HUES48 (cell line): ENCODE results near the gene MTARC2.
"Not testable (repeated sequence)": the region's sequence is repeated elsewhere in the genome, so short reads cannot be mapped to it uniquely, and the experiment has no call there.

Source experiments
- H3K27ac ChIP-seq: one replicate; pipeline ENCODE4 v1.7.0; 2013; ENCODE audit warnings: low read depth, low read length, inconsistent platforms
- H3K27me3 ChIP-seq: 2 replicates; pipeline ENCODE4 v1.6.1; 2013; ENCODE audit warnings: mild to moderate bottlenecking, low read length; ENCODE audit not compliant: control insufficient read depth, insufficient read depth
- H3K36me3 ChIP-seq: 2 replicates; pipeline ENCODE4 v1.6.1; 2013; ENCODE audit warnings: low read length; ENCODE audit not compliant: control insufficient read depth, insufficient read depth
- H3K4me1 ChIP-seq: 2 replicates; pipeline ENCODE4 v1.6.1; 2013; ENCODE audit warnings: mild to moderate bottlenecking, low read length; ENCODE audit not compliant: control insufficient read depth, insufficient read depth
- H3K4me3 ChIP-seq: 2 replicates; pipeline ENCODE4 v1.5.1; 2013; ENCODE audit warnings: mild to moderate bottlenecking, low read depth, low read length
- H3K9ac ChIP-seq: 2 replicates; pipeline ENCODE4 v1.6.1; 2013; ENCODE audit warnings: mild to moderate bottlenecking, low read depth, low read length, moderate library complexity
- H3K9me3 ChIP-seq: 2 replicates; pipeline ENCODE4 v1.6.1; 2013; ENCODE audit warnings: low read length; ENCODE audit not compliant: control insufficient read depth, insufficient read depth

Gene MTARC2

DNA sequence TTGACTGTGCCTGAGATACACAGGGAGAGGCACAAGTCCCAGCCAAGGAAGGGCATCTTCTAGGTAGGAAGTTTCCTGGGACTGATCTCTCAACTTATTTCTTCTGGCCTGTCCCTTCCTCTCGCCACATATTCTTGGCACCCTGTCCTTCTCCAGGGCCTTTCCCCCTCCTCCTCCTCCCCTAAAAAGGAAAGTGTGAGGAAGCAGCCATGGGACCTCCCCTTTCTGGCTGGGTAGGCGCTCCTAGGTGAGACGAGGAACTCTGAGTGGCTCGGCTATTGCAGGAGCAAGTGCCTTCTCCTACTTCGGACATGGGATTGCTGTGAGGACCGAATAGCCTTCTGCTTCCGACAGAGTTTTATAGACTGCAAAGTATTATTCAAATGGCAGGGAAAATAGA lies 15.5 kb upstream of the MTARC2 start:
- H3K27ac ChIP-seq = no peak overlapping the region
- H3K36me3 ChIP-seq = no peaks in the 10 kb centered on the region
- no peak overlapping the region for H3K9ac ChIP-seq
- H3K4me3 ChIP-seq = no peak overlapping the region
- no peaks in the 10 kb centered on the region for H3K4me1 ChIP-seq
- no peaks in the 10 kb centered on the region for H3K27me3 ChIP-seq
- H3K9me3 ChIP-seq = no peaks in the 10 kb centered on the region

DNA sequence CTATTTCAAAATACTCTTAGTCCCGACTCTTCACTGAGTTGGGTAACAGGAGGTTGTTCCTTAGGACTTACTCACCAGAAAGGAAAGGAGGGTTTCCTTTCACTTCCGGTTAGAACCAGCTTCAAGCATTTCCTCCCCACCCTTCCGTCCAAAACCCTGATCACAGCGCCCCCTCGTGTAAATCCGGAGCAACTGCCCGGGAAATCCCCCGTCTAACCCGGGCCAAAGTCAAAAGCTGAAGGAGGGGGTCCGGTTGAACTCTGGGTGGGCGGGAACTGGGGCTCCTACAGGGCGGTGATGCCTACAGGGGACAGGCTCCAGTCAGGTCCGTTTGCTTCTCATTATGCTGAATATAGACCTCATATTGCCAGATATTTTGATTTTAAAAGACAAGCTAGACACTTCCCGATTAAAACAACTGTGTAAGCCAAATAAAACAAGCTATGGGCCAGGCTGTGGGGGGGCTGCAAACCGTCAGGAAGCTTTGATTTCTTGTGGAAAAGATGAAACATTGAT lies 15.0 kb upstream of the MTARC2 start:
- Histone ChIP-seq H3K27me3 (no peaks in the 10 kb centered on the region), H3K27ac (no peak overlapping the region)

DNA sequence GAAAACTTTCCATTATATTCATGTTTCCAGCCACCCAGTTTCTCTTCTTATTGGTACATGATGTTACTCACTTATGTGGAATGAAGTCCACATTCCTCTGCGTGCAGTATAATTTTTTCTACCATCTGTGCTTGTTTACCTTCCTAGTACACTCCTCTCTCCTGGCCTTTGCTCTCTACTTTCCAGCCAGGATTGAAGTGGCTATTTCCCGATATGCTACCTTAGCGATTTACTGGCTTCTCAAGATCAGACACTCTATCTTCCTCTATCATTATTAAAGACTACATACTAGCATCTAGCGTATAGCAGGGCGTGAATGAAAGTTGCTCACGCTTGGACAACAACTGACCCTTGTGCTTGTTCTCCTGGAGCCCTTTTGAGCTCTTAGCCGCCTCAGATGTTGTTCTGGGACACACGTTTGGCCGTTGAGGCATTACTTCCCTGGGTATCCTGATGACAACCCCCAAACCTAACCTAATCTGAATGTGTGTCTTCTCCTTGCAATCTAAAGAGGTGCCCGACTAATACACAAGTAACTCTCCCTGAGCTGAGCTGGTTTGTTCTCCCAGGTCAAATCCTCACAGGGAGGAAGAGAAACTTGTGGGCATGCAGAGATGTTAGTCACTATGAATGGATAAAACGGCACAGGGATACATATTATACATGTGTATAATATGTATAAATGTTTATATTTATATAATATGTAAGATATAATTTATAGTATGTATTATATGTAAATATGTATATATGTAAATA lies 13.4 kb upstream of the MTARC2 start:
- Histone ChIP-seq H3K9ac (no peak overlapping the region), H3K27ac (no peak overlapping the region), H3K4me3 (no peak overlapping the region), H3K36me3 (no peaks in the 10 kb centered on the region), H3K9me3 (no peaks in the 10 kb centered on the region), H3K27me3 (no peaks in the 10 kb centered on the region), H3K4me1 (no peaks in the 10 kb centered on the region)

More for the DNA sequence above, 15.0 kb upstream of the MTARC2 start:
- H3K36me3 ChIP-seq = no peaks in the 10 kb centered on the region
- no peak overlapping the region for H3K9ac ChIP-seq
- H3K4me3 ChIP-seq = no peak overlapping the region
- H3K4me1 ChIP-seq = no peaks in the 10 kb centered on the region
- no peaks in the 10 kb centered on the region for H3K9me3 ChIP-seq

- H3K27ac ChIP-seq, H3K27me3 ChIP-seq, H3K9me3 ChIP-seq, H3K4me3 ChIP-seq, H3K36me3 ChIP-seq, H3K4me1 ChIP-seq, H3K9ac ChIP-seq: not testable (repeated sequence)
These were observed 11.8 kb upstream of the MTARC2 start for GRCh38 chr1:220736283-220736682.

GRCh38 chr1:220741349-220741748 lies 6.8 kb upstream of the MTARC2 start:
- Histone ChIP-seq H3K4me1 (no peaks in the 10 kb centered on the region), H3K36me3 (no peaks in the 10 kb centered on the region), H3K9ac (no peak overlapping the region), H3K27me3 (peaks cover 8% of the 10 kb centered on the region), H3K4me3 (no peak overlapping the region), H3K9me3 (no peaks in the 10 kb centered on the region), H3K27ac (no peak overlapping the region)

GRCh38 chr1:220741825-220742224 lies 6.3 kb upstream of the MTARC2 start:
- no peak overlapping the region for H3K4me3 ChIP-seq
- H3K27me3 ChIP-seq = peaks cover 13% of the 10 kb centered on the region

GRCh38 chr1:220742520-220742919 lies 5.6 kb upstream of the MTARC2 start:
- H3K4me3 ChIP-seq = no peak overlapping the region
- H3K27ac ChIP-seq = no peak overlapping the region
- H3K9ac ChIP-seq = no peak overlapping the region
- H3K4me1 ChIP-seq = peaks cover 5% of the 10 kb centered on the region; the same call in 1 of the 2 replicates
- H3K9me3 ChIP-seq = no peaks in the 10 kb centered on the region
- no peaks in the 10 kb centered on the region for H3K36me3 ChIP-seq
- H3K27me3 ChIP-seq = peaks cover 20% of the 10 kb centered on the region

More at GRCh38 chr1:220741825-220742224, 6.3 kb upstream of the MTARC2 start:
- Histone ChIP-seq H3K4me1 (no peaks in the 10 kb centered on the region), H3K36me3 (no peaks in the 10 kb centered on the region), H3K27ac (no peak overlapping the region), H3K9ac (no peak overlapping the region), H3K9me3 (no peaks in the 10 kb centered on the region)

DNA sequence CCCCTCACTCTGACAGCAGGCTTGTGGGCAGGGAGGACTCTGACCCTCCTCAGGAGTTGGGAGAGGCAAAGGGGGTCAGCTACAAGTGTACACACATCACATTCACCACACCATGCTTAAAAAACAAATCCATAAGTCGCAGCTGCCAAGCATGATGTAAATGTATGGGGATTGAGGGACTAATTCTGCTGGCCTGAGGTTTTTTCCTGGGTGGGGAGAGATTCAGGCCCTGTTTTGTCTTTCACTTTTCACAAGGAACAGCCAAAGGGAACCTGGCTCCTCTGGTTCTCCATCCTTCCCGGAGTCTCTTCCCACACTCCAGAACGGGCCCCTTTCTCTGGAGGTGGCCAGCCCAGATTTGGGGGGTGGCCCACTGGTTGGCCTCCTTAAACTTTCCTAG lies 1.3 kb upstream of the MTARC2 start:
- no peaks in the 10 kb centered on the region for H3K36me3 ChIP-seq
- H3K27me3 ChIP-seq = peaks cover 47% of the 10 kb centered on the region
- no peak overlapping the region for H3K4me3 ChIP-seq
- H3K4me1 ChIP-seq = peaks cover 24% of the 10 kb centered on the region
- no peak overlapping the region for H3K9ac ChIP-seq
- H3K9me3 ChIP-seq = no peaks in the 10 kb centered on the region
- H3K27ac ChIP-seq = no peak overlapping the region

DNA sequence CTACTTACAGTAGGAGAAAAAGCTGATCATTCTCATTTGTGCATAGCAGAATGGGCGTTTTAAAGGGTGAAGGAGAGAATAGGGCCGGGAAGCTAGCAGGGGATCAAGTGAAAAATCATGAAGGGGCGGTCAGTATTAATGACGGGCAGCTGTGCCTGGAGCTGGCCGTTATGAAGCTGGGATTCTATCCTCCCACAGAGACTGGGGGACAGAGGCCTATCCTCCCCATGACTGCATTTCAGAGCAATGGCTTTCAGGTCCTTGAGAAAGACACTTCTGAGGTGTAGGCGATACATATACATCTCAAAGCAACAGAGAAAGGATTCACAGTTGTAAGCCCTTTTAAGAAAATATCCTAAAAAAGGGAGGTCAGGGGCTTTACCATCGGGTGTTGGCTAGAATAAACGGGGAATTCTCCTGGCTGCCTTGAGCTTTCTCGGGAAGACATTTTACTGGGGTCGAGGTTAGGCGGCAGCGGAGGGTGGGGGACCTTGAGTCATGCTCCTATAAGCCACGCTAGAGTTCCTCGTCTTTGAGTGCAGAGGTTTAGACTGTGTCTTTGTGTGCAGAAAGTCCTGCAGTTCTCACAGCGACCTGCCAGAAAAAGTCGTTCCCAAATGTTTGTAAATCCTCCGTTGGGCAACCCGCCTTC lies 559 bp upstream of the MTARC2 start:
- Histone ChIP-seq H3K4me3 (peak overlapping the region; percentile 82), H3K27ac (peak overlapping the region; percentile 62), H3K27me3 (peaks cover 47% of the 10 kb centered on the region), H3K9ac (peak overlapping the region; percentile 45; the same call in 1 of the 2 replicates), H3K4me1 (peaks cover 24% of the 10 kb centered on the region), H3K9me3 (no peaks in the 10 kb centered on the region), H3K36me3 (no peaks in the 10 kb centered on the region)

- peaks cover 44% of the 10 kb centered on the region for H3K27me3 ChIP-seq
- no peaks in the 10 kb centered on the region for H3K9me3 ChIP-seq
- H3K36me3 ChIP-seq = no peaks in the 10 kb centered on the region
- peaks cover 24% of the 10 kb centered on the region for H3K4me1 ChIP-seq
- no peak overlapping the region for H3K9ac ChIP-seq
- H3K4me3 ChIP-seq = peak overlapping the region; percentile 82
- no peak overlapping the region for H3K27ac ChIP-seq
These were observed 814 bp downstream of the MTARC2 start for GRCh38 chr1:220748936-220749335.

DNA sequence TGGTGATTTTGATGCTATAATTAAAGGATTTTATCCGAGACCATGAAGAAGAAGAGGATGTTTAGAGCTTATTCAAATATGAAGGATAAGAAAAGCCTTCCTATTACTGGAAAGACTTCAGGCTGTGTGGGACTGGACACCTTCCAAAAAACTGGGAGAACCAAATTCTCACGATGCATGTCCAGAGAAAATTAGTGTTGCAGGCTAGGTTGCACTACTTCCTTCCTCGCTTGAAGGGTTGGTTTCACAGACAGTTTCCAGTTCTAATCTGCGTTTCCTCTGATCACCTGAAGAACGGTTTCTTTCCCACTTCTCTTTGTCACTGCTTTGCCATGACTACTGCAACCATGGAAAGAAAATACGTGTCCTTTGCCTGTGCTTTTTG lies 2.0 kb downstream of the MTARC2 start:
- Histone ChIP-seq H3K9ac (no peak overlapping the region), H3K4me1 (peaks cover 24% of the 10 kb centered on the region), H3K36me3 (no peaks in the 10 kb centered on the region), H3K27me3 (peaks cover 44% of the 10 kb centered on the region), H3K9me3 (no peaks in the 10 kb centered on the region), H3K4me3 (no peak overlapping the region), H3K27ac (no peak overlapping the region)
